Measurements from ENCODE around the gene DFFA. TPM values are rescaled to one million over a fixed set of nuclear protein-coding genes. Genes with fewer than 3 reads are reported as not detected.

The DFFA gene
- total RNA-seq, 1 experiment from 2014 or later, result 52.0 TPM

- Histone ChIP-seq H3K79me2 (ENCODE audit: low read length) (peaks cover 94% of the 10 kb centered on the region), H3K27me3 (ENCODE audit: low read length) (no peaks in the 10 kb centered on the region), H3F3A (ENCODE audit: low read length, unreplicated experiment) (no peaks in the 10 kb centered on the region), H3K27ac (ENCODE audit: low read length) (no peak overlapping the region), H3K9me2 (replicated peaks; ENCODE audit: low read length) (no peaks in the 10 kb centered on the region), H3K36me3 (ENCODE audit: low read depth, low read length) (peaks cover 16% of the 10 kb centered on the region; the same call in 1 of the 2 replicates), H3K9ac (ENCODE audit: low read length) (no peak overlapping the region), H3K4me1 (ENCODE audit: insufficient read depth, low read length) (peaks cover 4% of the 10 kb centered on the region; the same call in 1 of the 2 replicates), H3K9me3 (ENCODE audit: low read length) (no peaks in the 10 kb centered on the region), H3K4me2 (ENCODE audit: low read length) (peak overlapping the region; percentile 58), H3K4me3 (ENCODE audit: low read length) (no peak overlapping the region), H2AFZ (ENCODE audit: low read length) (no peak overlapping the region), H4K20me1 (ENCODE audit: low read length) (peaks cover 10% of the 10 kb centered on the region; the same call in 1 of the 2 replicates)
- POLR2A ChIA-PET (ENCODE audit: unreplicated experiment), result no interaction called here
- peak; percentile 75 for DNase-seq
- intact Hi-C loops (cut with micrococcal nuclease), result loop anchor here (1.0 kb wide), 2 partner anchors 65 to 118 kb away; partner anchors contain the start of gene CENPS
- TF ChIP-seq EZH2phosphoT487 (IDR thresholded peaks at IDR 0.05; ENCODE audit: borderline replicate concordance, low read length) (no peak), CTCF (conservative IDR thresholded peaks at IDR 0.05; ENCODE audit: low read depth, low read length) (peak; percentile 94), EZH2 (IDR thresholded peaks at IDR 0.05; ENCODE audit: low read length, unreplicated experiment) (no peak)
- CTCF ChIA-PET, result interaction anchor here (0.6 to 1.4 kb wide), 6 partner anchors 9 to 1695 kb away, joined by 3 to 5 read pairs (median 3); no protein-coding TSS in a partner anchor
- no TSS peak for BruUV-seq (replicated peaks)
- ATAC-seq, result peak; percentile 96
Measured at GRCh38 chr1:10494754-10495474, 22.6 kb upstream of the DFFA start.

GRCh38 chr1:10494418-10494753 lies 22.1 kb upstream of the DFFA start:
- Histone ChIP-seq H4K20me1 (ENCODE audit: low read length) (peaks cover 10% of the 10 kb centered on the region; the same call in 1 of the 2 replicates), H3K27ac (ENCODE audit: low read length) (no peak overlapping the region), H3K36me3 (ENCODE audit: low read depth, low read length) (peaks cover 16% of the 10 kb centered on the region; the same call in 1 of the 2 replicates), H3F3A (ENCODE audit: low read length, unreplicated experiment) (no peaks in the 10 kb centered on the region), H2AFZ (ENCODE audit: low read length) (no peak overlapping the region), H3K79me2 (ENCODE audit: low read length) (peaks cover 94% of the 10 kb centered on the region), H3K4me1 (ENCODE audit: insufficient read depth, low read length) (peaks cover 4% of the 10 kb centered on the region; the same call in 1 of the 2 replicates), H3K9ac (ENCODE audit: low read length) (no peak overlapping the region), H3K4me3 (ENCODE audit: low read length) (no peak overlapping the region), H3K9me2 (replicated peaks; ENCODE audit: low read length) (no peaks in the 10 kb centered on the region), H3K27me3 (ENCODE audit: low read length) (no peaks in the 10 kb centered on the region), H3K4me2 (ENCODE audit: low read length) (no peak overlapping the region), H3K9me3 (ENCODE audit: low read length) (no peaks in the 10 kb centered on the region)
- ATAC-seq (no peak), DNase-seq (no peak)
- no peak for TF ChIP-seq EZH2 (IDR thresholded peaks at IDR 0.05; ENCODE audit: low read length, unreplicated experiment)
- TF ChIP-seq CTCF (conservative IDR thresholded peaks at IDR 0.05; ENCODE audit: low read depth, low read length), result no peak
- no TSS peak for BruUV-seq (replicated peaks)
- intact Hi-C loops (cut with micrococcal nuclease), result loop anchor here (1.0 kb wide), 2 partner anchors 64 to 117 kb away; partner anchors contain the start of gene CENPS
- CTCF ChIA-PET, result interaction anchor here (1.0 to 1.4 kb wide), 3 partner anchors 8 to 117 kb away, joined by 3 to 5 read pairs (median 4); no protein-coding TSS in a partner anchor
- POLR2A ChIA-PET (ENCODE audit: unreplicated experiment), result no interaction called here
